NCI-H69 (cell line): Measurements from ENCODE around the gene CA5B.
A peak's percentile ranks its signal among the peaks of the same experiment; 100 is the strongest.
"Not testable (repeated sequence)": the region's sequence is repeated elsewhere in the genome, so short reads cannot be mapped to it uniquely, and the experiment has no call there.

ENCODE experiments used
- DNase-seq: peaks from one replicate; lab custom pipeline; 2025; lab: John Stamatoyannopoulos, UW

Gene CA5B

DNA sequence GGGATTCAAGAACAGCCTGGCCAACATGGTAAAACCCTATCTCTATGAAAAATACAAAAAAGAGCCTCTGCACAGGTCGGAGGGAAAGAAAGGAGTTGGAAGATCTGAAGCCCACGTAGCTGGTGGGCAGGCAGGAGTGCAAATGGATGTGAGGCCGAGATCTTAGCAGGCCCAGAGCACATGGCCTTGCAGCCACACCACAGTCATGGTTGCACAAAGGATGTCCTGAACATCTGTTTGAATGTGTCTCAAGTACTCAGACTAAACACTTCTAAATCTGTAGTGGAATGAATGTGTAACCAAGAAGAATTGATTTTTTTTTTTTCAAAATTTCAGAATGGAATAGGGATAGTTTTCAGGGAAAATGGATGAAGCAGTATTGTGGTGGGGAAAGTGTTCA is 10.8 kb downstream of the CA5B start:
- DNase-seq, result no peak

DNA sequence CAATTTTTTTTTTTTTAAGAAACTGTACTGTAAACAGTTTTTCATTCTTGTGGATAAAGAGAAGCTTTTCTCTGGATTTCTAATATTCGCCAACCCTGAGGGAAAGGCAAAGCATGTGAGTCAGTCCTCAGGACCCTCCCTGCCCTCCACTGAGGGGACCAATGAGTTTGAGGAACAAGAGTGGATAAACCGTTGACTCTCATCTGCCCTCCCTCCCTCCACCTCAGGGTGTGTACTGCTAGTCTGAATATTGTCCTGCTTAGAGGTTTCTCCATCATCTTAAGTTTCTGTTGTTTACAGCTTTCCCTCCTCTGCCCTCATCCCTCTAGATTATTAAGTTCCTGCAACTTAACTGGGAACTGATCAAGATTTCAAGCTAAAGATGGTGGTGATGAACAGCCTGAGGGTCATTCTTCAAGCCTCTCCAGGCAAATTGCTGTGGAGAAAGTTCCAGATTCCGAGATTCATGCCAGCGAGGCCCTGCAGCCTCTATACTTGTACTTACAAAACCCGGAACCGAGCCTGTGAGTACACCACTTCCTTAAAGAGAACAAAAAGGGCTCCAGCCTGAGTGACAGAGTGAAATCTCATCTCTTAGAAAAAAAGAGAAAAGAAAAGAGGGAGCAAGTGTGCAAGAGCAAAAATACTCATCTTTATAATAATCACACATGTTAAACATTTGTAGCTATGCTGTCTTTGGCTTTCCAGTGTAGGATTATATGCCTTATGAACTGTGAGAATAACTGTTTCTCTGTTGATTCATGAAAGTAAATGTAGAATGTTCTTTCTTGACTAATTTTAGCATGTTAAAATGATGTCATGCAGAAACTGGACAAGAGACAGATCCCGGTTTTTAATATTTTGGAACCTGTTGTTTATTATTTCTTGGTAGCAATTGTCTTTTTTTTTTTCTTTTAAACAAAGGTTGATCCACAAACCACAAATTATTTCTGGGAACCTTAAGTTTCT is 11.9 kb downstream of the CA5B start:
- no peak for DNase-seq

DNA sequence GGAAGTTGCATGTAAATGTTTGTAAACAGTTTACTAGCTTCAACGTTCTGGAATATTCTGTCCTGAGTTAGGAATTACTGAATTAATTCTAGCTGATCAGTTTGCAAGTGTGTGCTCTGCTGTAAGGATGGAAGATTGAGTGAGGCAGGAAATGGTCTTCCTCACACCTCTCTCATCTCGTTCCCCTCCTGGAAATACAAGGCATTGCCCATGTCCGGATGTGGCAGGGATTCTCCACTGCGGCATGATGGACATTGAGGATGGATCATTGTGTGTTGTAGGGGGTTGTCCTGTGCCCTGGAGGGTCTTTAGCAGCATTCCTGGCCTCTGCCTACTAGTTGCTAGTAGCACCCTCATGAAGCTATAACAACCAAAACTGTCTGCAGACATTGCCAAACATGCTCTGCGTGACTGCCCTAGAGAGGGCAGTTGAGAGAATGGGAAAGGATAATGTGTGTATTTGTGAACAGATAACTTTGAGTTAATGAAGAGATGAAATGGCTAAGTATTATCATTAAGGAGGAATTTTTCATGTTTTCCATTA is 12.6 kb downstream of the CA5B start:
- no peak for DNase-seq

DNA sequence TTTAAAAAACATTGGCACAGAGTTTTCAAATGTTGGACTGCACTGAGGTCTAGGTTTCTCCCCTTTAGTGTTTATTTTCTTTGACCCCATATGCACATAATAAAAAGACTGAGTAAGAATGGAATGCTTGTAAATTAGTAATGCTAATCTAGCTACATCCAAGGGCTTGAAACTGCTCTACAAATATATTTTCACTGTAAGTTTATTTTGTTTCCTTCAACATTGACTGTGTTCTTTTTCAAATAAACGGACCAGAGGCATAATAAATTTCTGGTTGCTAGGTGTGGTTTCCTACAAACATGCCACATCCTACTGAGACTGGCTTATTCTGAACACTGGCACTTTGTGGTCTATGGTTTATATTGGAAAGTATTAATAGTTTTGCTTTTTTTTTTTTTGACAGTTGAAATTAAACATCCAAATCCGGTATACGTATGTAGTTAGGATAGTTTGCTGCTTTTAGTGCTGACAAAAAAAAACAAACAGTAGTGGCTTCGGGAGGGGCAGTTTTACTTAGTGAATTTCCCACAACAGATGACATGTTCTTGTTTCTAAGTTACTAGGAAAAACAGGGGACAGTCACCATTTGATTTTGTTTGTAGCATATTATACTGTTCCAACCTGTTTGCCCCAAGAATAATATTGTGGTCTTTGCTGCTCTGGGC is 13.2 kb downstream of the CA5B start:
- no peak for DNase-seq

DNA sequence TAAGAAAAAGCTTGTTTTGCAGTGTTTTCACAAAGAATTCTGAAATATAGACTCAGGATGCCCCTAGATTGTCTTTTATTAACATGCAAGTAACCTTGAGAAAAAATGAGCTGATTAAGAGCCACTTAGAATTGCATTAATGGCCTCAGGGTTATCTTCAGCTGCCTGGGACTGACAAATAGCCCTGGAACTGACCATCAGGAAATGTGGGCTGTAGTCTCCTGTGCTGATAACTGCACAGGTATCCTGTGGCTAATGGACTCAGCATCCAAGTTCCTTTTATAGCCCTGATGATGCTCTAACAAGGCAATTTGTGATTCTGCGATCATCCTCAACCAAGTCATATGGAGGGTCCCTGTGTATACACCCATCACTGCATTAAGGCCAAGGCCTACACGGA is 17.0 kb downstream of the CA5B start:
- DNase-seq, result no peak

DNA sequence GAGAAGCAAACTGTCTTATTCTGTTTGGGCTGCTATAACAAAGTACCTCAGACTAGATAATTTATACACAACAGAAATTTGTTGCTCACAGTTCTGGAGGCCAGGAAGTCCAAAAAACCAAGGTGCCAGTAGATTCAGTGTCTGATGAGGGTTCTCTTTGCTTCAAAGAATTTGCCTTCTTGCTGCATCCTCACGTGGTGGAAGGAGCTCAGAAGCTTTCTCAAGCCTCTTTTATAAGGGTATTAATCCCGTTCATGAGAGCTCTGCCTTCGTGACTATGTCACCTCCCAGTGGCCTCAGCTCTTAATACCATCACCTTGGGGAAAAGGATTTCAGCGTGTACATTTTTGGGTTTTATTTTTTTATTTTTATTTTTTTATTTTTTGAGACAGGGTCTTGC is 20.1 kb downstream of the CA5B start:
- no peak for DNase-seq

DNA sequence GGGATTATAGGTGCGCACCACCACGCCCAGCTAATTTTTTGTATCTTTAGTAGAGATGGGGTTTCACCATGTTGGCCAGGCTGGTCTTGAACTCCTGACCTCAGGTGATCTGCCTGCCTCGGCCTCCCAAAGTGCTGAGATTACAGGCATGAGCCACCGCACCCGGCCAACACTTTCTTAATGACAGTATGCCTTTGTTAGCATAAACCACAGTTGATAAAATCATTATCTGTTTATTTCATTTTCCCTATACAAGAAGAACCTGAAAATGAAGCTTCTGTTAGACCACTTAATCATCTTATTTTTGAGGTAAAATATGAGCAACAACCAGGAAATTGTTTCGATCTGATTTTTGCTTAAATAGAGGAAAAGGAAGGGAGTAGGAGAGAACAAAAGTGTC is 21.8 kb downstream of the CA5B start:
- DNase-seq, result not testable (repeated sequence)

DNA sequence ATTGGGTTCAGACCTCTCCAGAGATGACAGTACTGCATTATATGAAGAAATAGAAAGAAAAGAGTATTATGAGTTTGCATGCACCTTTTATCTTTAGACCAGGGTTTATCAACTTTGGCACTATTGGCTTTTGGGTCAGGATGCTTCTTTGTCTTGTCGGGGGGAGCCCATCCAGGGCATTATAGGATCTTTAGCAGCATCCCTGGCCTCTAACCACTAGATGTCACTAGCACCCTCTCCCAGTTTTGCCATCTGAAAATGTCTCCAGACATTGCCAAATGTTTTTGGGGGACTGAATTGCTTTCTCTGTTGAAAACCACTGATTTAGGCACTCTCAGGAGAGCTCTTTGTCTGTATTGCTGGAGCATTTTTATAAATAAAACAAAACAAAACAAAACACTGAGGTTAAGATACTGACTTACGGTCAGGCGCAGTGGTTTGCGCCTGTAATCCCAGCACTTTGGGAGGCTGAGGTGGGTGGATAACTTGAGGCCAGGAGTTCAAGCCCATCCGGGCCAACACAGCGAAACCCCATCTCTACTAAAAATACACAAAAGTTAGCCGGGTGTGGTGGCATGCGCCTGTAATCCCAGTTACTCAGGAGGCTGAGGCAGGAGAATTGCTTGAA is 23.6 kb downstream of the CA5B start:
- DNase-seq, result peak; percentile 41

DNA sequence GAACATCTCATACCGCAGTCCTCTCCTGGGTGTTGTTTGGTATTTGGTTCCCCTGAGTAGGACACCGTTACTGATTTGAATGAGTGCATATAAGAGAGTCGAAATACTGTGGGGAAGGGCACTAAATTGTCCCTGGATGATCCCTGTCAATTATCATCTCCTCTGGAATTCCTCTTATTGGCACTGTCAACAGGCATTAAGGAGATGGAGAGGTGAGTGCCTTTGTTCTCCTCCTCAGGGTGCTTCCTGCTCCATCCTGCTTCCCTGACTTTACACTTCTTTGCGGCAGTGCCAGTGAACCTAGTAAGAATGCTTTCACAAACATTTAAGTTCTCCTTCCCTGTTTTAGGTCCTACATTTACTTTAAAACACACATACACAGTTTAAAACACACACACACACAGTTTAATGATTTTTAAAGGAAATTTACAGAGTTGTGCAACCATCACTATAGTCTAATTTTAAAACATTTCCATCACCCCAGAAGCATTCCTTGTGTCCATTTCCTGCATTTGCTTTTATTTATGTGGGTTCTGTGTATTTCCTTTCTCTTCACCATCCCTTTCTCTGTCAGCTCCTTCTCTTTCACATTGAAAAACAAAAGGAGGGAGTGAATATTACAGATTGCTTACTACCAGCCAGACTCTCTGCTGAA is 31.4 kb downstream of the CA5B start:
- peak; percentile 19 for DNase-seq

DNA sequence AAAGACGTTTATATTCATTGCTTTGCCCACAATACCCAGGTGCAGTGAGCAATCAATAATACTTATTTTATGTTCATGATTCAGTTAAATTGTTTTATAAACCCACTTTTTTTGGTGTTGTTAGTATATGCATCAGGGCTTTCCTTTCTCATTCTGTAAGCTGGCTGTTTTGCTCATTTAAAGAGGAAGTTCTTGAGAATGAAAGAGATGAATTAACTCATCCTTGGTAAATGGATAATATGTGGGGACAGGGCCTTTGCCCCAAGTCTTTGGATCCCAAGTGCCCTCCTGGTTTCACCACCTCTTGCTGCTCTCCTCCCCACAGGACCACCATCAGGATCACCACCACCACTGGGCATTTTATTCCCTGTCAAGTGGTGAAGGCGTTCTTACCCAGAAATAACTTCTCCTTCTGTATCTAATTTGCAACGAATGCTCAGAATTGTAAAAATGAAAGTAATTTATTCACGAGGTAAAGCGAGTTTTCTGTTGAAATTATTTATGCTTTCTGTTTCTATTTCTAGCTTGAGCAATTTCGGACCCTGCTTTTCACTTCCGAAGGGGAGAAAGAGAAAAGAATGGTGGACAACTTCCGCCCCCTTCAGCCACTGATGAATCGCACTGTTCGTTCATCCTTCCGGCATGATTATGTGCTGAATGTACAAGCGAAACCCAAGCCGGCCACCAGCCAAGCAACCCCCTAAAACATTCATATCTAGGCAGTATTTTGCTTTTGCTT is 44.1 kb downstream of the CA5B start:
- DNase-seq, result no peak

DNA sequence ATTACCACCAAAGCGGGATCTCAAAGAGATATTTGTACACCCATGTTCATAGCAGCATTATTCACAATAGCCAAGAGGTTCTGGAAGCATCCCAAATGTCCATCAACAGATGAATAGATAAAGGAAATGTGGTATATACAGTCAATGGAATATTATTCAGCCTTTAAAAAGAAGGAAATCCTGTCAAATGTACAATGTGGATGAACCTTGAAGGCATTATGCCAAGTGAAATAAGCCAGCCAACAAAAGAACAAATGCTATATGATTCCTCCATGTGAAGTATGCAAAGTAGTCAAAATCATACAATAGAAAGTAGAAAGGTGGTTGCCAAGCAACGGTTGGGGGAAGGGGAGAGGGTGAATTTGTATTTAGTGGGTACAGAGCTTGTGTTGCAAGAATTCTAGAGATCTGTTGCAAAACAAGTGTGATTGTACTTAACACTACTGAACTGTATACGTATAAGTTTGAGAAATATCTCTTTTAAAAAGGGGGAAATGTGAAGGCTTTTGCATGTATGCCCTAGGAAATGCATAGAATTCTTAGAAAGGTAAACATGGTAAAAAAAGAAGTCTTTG is 47.2 kb downstream of the CA5B start:
- DNase-seq, result no peak

DNA sequence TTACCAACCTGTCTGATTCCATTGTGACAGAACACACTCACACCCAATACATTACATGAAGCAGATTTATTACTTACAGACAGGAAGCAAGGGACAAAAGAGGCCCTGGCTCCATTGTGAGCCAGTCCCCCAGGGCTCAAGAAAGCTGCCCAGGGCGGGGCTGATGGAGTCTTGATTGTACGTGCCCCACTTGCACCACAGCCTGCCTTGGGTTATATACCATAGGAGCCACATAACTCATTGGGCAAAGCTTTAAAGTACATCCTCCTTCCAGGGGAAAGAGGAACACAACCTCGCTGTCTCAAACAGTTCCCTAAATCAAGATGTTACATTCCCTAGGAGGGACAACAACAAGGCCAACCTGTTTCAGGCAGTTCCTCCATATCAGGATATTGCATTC is 48.8 kb downstream of the CA5B start:
- peak; percentile 84 for DNase-seq

DNA sequence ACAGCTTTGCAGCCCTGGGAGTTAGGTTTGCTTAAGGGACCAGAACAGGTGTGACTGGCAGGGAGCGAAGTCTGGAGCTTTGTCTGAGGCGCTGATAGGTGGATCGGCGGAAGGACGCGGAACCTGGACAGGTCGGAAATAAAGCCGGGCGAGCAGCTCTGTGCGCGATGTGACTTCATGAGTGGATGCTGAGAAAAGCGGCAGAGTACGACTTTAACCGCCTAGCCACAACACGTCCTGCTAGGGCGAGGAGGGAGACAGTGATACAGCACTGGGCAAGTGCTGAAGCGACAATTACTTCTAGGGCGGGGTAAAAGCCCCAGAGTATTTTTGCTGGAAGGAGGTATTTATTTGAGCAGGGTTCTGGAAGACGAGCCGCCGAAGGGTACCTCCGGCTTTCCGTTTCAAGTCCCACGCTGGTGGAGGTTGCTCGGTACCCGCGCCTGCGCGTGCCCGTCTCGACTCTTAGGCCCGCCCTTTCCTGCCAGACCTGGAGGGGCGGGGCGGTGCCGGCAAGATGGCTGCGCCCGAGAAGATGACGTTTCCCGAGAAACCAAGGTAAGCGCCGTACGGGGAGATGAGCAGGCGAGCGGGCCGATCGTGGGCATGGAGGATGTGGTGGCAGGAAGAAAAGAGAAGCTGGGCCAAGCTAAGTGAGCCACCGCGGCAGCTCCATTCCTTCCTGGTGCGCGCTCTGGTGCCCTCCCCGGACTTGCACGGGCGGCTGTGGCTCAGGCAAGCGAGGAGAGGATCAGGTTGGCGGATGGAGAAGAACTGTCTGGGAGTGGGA is 52.1 kb downstream of the CA5B start, which contains the start of gene ZRSR2:
Gene ZRSR2 (plus strand): TSS at position 506 of the 790 bp plus-strand sequence. CDS start 12 bp downstream, at position 518.
- peak; percentile 90 for DNase-seq

DNA sequence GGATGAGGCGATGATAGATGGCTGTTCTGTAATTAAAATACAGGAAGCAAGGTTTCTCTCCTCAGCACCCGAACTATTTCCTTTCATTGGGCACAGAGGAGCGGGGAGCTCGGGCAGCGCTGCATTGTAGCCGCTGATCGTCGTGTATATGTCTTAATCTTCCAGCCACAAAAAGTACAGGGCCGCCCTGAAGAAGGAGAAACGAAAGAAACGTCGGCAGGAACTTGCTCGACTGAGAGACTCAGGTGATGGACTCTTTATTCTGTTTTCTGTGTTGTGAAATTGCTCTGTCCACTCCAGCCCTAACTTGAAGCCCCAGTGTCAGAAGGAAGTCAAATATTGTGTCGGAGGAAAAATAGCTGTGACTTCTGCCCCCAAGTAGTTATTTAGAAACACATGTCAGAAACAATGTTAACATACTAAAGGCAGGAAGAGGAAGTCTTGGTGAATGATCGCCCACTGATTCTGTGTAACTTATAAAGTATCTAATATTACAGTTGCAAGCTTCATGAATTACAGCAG is 52.8 kb downstream of the CA5B start:
- DNase-seq, result no peak

DNA sequence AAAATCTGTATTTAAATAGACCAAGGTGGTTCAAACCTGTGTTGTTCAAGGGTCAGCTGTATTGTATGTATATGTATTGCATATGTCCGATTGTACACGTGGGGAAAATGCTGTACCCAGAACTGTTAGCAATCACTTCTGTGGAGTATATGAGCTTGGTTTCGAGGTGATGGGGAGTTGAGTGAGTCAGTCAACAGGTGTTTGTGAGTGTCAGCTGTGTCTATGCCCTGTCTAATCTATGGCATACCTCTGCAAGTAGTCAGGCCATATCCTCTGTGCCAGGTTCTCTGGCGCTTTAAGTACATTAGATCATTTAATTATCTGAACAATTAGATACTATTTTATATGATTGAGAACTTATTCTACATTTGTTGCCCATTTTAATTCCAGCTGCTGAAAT is 59.6 kb downstream of the CA5B start:
- DNase-seq, result no peak

DNA sequence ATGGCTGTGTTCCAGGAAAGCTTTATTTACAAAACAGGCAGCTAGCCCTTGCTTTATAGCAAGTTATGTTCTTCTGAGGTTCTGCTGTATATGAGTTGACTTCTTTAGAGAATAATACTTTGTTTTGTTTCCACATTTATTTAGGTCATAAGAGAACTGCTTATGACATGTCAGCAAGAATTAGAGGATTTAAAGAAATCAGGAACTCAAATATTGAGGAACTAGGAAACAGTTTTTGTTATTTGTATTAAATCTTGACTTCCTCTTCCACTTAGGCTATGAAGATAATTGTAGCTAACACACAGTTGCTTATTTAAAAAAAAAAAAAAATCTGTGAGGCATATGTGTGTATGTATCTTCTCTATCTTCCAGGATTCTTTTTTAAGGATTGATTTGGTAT is 66.5 kb downstream of the CA5B start:
- DNase-seq, result no peak

DNA sequence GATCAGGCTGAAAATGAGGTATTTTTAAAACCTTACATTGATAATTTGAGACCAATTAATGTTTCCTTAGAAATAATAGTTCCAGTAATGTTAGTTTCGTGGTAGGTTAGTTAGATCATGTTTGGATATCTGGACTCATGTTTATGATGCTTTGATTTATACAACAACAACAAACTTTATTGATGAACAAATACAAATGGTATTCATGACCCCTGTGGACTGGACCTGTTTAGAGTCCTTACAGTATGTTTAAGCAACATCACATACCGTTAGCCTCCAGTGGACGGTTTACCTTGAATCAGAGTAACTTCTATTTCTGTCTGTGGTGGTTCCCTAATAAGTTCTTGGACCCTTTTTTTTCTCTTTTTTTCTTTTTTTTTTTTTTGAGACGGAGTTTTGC is 70.2 kb downstream of the CA5B start:
- DNase-seq, result no peak

DNA sequence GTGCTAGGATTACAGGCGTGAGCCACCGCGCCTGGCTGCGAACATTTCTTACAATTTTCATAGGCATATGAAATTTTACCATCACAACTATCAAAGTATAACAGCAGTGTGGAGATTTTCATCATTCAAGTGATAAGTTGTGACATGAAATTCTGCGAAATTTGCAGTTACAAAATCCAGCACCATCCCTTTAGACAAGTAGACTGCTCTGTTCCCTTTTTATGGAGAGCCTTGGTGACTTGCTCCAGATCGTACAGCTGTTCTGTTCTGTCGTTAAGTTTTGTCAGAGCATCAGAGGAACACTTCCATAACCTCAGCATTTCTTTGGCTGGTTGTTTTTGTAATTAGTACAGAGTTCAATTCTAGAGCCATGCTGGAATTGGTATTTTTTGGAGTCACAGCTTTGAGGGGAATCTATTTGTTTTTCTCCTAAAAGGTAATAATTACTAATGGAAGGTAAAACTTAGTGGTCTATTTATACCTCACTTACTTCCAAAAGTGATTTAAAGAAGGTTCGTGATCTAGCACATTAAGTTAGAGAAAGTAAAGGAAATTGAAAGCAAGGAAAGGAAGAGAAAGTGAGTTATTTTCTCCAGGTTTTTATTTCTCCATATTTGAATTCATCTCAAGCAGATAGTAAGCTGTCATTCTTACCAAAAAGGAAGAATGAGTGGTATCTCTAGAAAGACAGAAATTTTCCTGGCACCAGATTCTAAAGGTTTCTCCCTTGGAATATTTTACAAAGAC is 74.3 kb downstream of the CA5B start:
- DNase-seq, result no peak

DNA sequence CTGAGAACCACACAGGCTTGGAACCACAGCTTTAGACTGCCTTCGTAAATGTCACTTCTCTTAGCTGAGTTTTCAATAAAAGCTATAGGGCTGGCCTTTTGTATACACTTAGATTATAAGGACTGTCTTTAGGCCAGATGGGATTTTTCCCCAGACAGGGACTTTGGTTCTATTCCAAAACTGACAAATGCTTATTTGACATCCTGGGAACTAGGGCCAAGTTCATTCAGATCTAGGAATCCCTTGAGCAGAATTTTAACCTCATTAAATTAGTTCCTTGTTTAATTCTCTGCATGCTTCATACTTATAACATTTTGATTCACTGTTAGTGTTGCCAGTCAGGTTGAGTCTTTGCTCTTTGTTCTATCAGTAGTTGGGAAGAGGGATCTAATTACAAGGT is 75.3 kb downstream of the CA5B start:
- DNase-seq, result peak; percentile 64
